Vagina (tissue), 2 donors: ENCODE measurements around the gene CDK3. TPM values are rescaled to one million over a fixed set of nuclear protein-coding genes. Genes with fewer than 3 reads are reported as not detected.

Experiments used
- DNase-seq, 2 donors: peaks; one replicate each; pipeline ENCODE4 v3.0.0-alpha.2; 2017; ENCODE audit errors: extremely low spot score in 2 of 2
- H3K27ac ChIP-seq: fragments of 200-600 bp; sonication (generic); one replicate; pipeline ENCODE4 v1.5.1; 2019
- H3K27me3 ChIP-seq: fragments of 200-600 bp; sonication (generic); one replicate; pipeline ENCODE4 v1.5.1; 2019
- H3K36me3 ChIP-seq, 2 donors: fragments of 200-600 bp; sonication (generic); one replicate each; pipeline ENCODE4 v1.5.1; 2017 to 2019
- H3K4me1 ChIP-seq: fragments of 200-600 bp; sonication (generic); one replicate; pipeline ENCODE4 v1.5.1; 2019
- H3K4me3 ChIP-seq, 2 donors: fragments of 200-600 bp; sonication (generic); 1 replicate in 1 of 2; 2 replicates in 1 of 2; pipeline ENCODE4 v1.5.1; 2016 to 2019
- H3K9me3 ChIP-seq: fragments of 200-600 bp; sonication (generic); one replicate; pipeline ENCODE4 v1.5.1; 2019
- CTCF ChIP-seq, 3 experiments: fragments of 450-650 bp in 2 of 3; fragments of 200-600 bp in 1 of 3; sonication (generic) in 1 of 3; IDR thresholded peaks; one replicate each; pipeline ENCODE4 v1.5.1; 2017 to 2019; ENCODE audit warnings: antibody characterized with exemption in 3 of 3, mild to moderate bottlenecking in 2 of 3, moderate library complexity in 2 of 3
- POLR2A ChIP-seq, 2 donors: fragments of 450-650 bp; IDR thresholded peaks; one replicate each; pipeline ENCODE4 v1.6.1; 2017; ENCODE audit warnings: antibody characterized with exemption in 2 of 2, mild to moderate bottlenecking in 2 of 2, moderate library complexity in 2 of 2
- POLR2AphosphoS5 ChIP-seq, 2 donors: sonication (generic); formaldehyde crosslinking; IDR thresholded peaks; one replicate each; pipeline ENCODE4 v1.9.0; 2017; ENCODE audit warnings: antibody characterized with exemption in 2 of 2, mild to moderate bottlenecking in 2 of 2, low read depth in 1 of 2; ENCODE audit not compliant: insufficient read depth in 1 of 2
- intact Hi-C: fragments of 100-400 bp; cut with DNase I; formaldehyde crosslinking; loops from one replicate; pipeline ENCODE4 v1.15.1; 2023
- total RNA-seq: library from RNA; depleted of rRNA; stranded (reverse); fragments of >200 nt; gene quantifications from one replicate; pipeline ENCODE4 v1.2.3, GENCODE V29; 2016

The CDK3 gene
- 3.2 TPM for total RNA-seq

GRCh38 chr17:76000755-76001521, at the start of gene CDK3:
Gene CDK3 (plus strand): TSS chr17:76000855. CDS start chr17:76001426, 571 bp downstream.
- peaks cover 14% of the 10 kb centered on the region for H3K4me1 ChIP-seq
- TF ChIP-seq POLR2AphosphoS5 (IDR thresholded peaks at IDR 0.05; ENCODE audit: insufficient read depth in 1 of 2, low read depth in 1 of 2) = no peak
- no peak for TF ChIP-seq POLR2A (IDR thresholded peaks at IDR 0.05)
- no peak for TF ChIP-seq CTCF (IDR thresholded peaks at IDR 0.05)
- no peak within 1 kb of the TSS for H3K27ac ChIP-seq
- no peak for DNase-seq
- peaks cover 0 to 7% of the 10 kb centered on the region in 2 donors for H3K36me3 ChIP-seq
- H3K27me3 ChIP-seq = no peaks in the 10 kb centered on the region
- intact Hi-C loops = loop anchor here (10.0 kb wide), 1 partner anchor 284 kb away; no protein-coding TSS in a partner anchor
- no peaks in the 10 kb centered on the region for H3K9me3 ChIP-seq
- H3K4me3 ChIP-seq = no peak within 1 kb of the TSS

- H3K4me3 ChIP-seq = no peak overlapping the region
- no peaks in the 10 kb centered on the region for H3K27me3 ChIP-seq
- DNase-seq = no peak
- no peaks in the 10 kb centered on the region for H3K4me1 ChIP-seq
- no peak for TF ChIP-seq CTCF (IDR thresholded peaks at IDR 0.05)
- no peak for TF ChIP-seq POLR2AphosphoS5 (IDR thresholded peaks at IDR 0.05; ENCODE audit: insufficient read depth in 1 of 2, low read depth in 1 of 2)
- intact Hi-C loops = no loop called here
- H3K36me3 ChIP-seq = peaks cover 2 to 94% of the 10 kb centered on the region in 2 donors
- H3K27ac ChIP-seq = no peak overlapping the region
- H3K9me3 ChIP-seq = no peaks in the 10 kb centered on the region
Measured at GRCh38 chr17:75950855-75951554, 49.6 kb upstream of the CDK3 start.

GRCh38 chr17:75959051-75959838, 41.4 kb upstream of the CDK3 start:
- intact Hi-C loops = no loop called here
- Histone ChIP-seq H3K9me3 (no peaks in the 10 kb centered on the region), H3K27ac (no peak overlapping the region), H3K4me1 (peaks cover 7% of the 10 kb centered on the region), H3K4me3 (no peak overlapping the region), H3K36me3 (peaks cover 0 to 28% of the 10 kb centered on the region in 2 donors), H3K27me3 (no peaks in the 10 kb centered on the region)
- TF ChIP-seq POLR2AphosphoS5 (IDR thresholded peaks at IDR 0.05; ENCODE audit: insufficient read depth in 1 of 2, low read depth in 1 of 2) (no peak), POLR2A (IDR thresholded peaks at IDR 0.05) (no peak), CTCF (IDR thresholded peaks at IDR 0.05) (no peak)
- no peak for DNase-seq

GRCh38 chr17:75959839-75960511, 40.7 kb upstream of the CDK3 start:
- H3K4me3 ChIP-seq = no peak overlapping the region
- peaks cover 0 to 23% of the 10 kb centered on the region in 2 donors for H3K36me3 ChIP-seq
- H3K4me1 ChIP-seq = peaks cover 7% of the 10 kb centered on the region
- DNase-seq = no peak
- H3K9me3 ChIP-seq = no peaks in the 10 kb centered on the region
- TF ChIP-seq POLR2A (IDR thresholded peaks at IDR 0.05) (no peak), CTCF (IDR thresholded peaks at IDR 0.05) (no peak), POLR2AphosphoS5 (IDR thresholded peaks at IDR 0.05; ENCODE audit: insufficient read depth in 1 of 2, low read depth in 1 of 2) (no peak)
- no peak overlapping the region for H3K27ac ChIP-seq
- no peaks in the 10 kb centered on the region for H3K27me3 ChIP-seq
- intact Hi-C loops = no loop called here
